ENCODE results near the gene SCNM1. TPM values are rescaled to one million over a fixed set of nuclear protein-coding genes. Genes with fewer than 3 reads are reported as not detected.
A peak's percentile ranks its signal among the peaks of the same experiment; 100 is the strongest.

SCNM1 gene
- 19.1 TPM for total RNA-seq
- long read RNA-seq, transcript SCNM1-202 (7 exons, 2,016 nt), result major isoform, 14 of 20 reads
- long read RNA-seq, partial matches to known transcripts, result 1 of 20 reads
- long read RNA-seq, other reads (novel, unspliced or antisense), result 5 of 20 reads

- intact Hi-C loops (cut with micrococcal nuclease), result no loop called here
- peak; percentile 94 for ATAC-seq
- peak; percentile 95 for DNase-seq
Measured at GRCh38 chr1:151165738-151166504, at the start of gene SCNM1, which contains the start of gene LYSMD1. Gene SCNM1 (plus strand): TSS chr1:151166144. CDS start chr1:151166153, 9 bp downstream. Gene LYSMD1 (minus strand): TSS chr1:151165902. CDS start chr1:151165258, 644 bp downstream.

- intact Hi-C loops (cut with micrococcal nuclease), result no loop called here
- DNase-seq (no peak), ATAC-seq (no peak)
Measured at GRCh38 chr1:151124763-151125403, 41.1 kb upstream of the SCNM1 start.

GRCh38 chr1:151128800-151129199 lies 37.1 kb upstream of the SCNM1 start:
- intact Hi-C loops (cut with micrococcal nuclease), result no loop called here
- DNase-seq (no peak), ATAC-seq (no peak)

GRCh38 chr1:151130987-151131586 lies 34.9 kb upstream of the SCNM1 start:
- peak; percentile 90 for ATAC-seq
- intact Hi-C loops (cut with micrococcal nuclease), result no loop called here
- peak; percentile 87 for DNase-seq

- intact Hi-C loops (cut with micrococcal nuclease), result no loop called here
- ATAC-seq (peak; percentile 65), DNase-seq (peak; percentile 52)
Measured at GRCh38 chr1:151131701-151132334, 34.1 kb upstream of the SCNM1 start.

- intact Hi-C loops (cut with micrococcal nuclease), result no loop called here
- ATAC-seq (no peak), DNase-seq (no peak)
Measured at GRCh38 chr1:151132335-151133017, 33.5 kb upstream of the SCNM1 start.

- intact Hi-C loops (cut with micrococcal nuclease), result no loop called here
- no peak for DNase-seq
- peak; percentile 1 for ATAC-seq
Measured at GRCh38 chr1:151133018-151133806, 32.7 kb upstream of the SCNM1 start.

GRCh38 chr1:151134396-151134795 lies 31.5 kb upstream of the SCNM1 start:
- intact Hi-C loops (cut with micrococcal nuclease), result no loop called here
- ATAC-seq, result no peak
- no peak for DNase-seq

GRCh38 chr1:151134991-151135390 lies 31.0 kb upstream of the SCNM1 start:
- ATAC-seq, result no peak
- DNase-seq, result no peak
- intact Hi-C loops (cut with micrococcal nuclease), result no loop called here

- intact Hi-C loops (cut with micrococcal nuclease), result no loop called here
- ATAC-seq, result no peak
- DNase-seq, result no peak
Measured at GRCh38 chr1:151135433-151136385, 30.2 kb upstream of the SCNM1 start.

- intact Hi-C loops (cut with micrococcal nuclease), result no loop called here
- ATAC-seq, result no peak
- no peak for DNase-seq
Measured at GRCh38 chr1:151137789-151138188, 28.2 kb upstream of the SCNM1 start.

- DNase-seq, result peak; percentile 56
- ATAC-seq, result peak; percentile 63
- intact Hi-C loops (cut with micrococcal nuclease), result no loop called here
Measured at GRCh38 chr1:151142411-151143056, 23.4 kb upstream of the SCNM1 start.

- DNase-seq (peak; percentile 54), ATAC-seq (peak; percentile 24)
Measured at GRCh38 chr1:151143057-151143435, 22.9 kb upstream of the SCNM1 start.

GRCh38 chr1:151143986-151144385 lies 22.0 kb upstream of the SCNM1 start:
- intact Hi-C loops (cut with micrococcal nuclease), result no loop called here
- DNase-seq, result no peak

More at GRCh38 chr1:151143057-151143435, 22.9 kb upstream of the SCNM1 start:
- intact Hi-C loops (cut with micrococcal nuclease), result no loop called here

GRCh38 chr1:151144474-151145303 lies 21.3 kb upstream of the SCNM1 start:
- peak; percentile 0 for ATAC-seq
- no peak for DNase-seq
- intact Hi-C loops (cut with micrococcal nuclease), result no loop called here

More at GRCh38 chr1:151143986-151144385, 22.0 kb upstream of the SCNM1 start:
- no peak for ATAC-seq

Data from left ventricle myocardium superior (tissue), 1 donor.